Sigmoid colon (tissue), 7 donors: ENCODE results near the gene SERPINA9. TPM values are rescaled to one million over a fixed set of nuclear protein-coding genes. Genes with fewer than 3 reads are reported as not detected.

Experiments used
- DNase-seq: peaks from one replicate; pipeline ENCODE4 v3.0.0-alpha.2; 2019
- H3K27ac ChIP-seq, 4 donors: fragments of 200-600 bp; sonication (generic); one replicate each; pipeline ENCODE4 v1.5.1; 2016 to 2019; ENCODE audit warnings: mild to moderate bottlenecking in 1 of 4
- H3K27me3 ChIP-seq, 3 donors: fragments of 200-600 bp; sonication (generic); one replicate each; pipeline ENCODE4 v1.5.1; 2019; ENCODE audit warnings: mild to moderate bottlenecking in 1 of 3
- H3K36me3 ChIP-seq, 4 donors: fragments of 200-600 bp; sonication (generic); one replicate each; pipeline ENCODE4 v1.5.1; 2016 to 2019
- H3K4me1 ChIP-seq, 4 donors: fragments of 200-600 bp; sonication (generic); one replicate each; pipeline ENCODE4 v1.5.1; 2017 to 2019
- H3K4me3 ChIP-seq, 4 donors: fragments of 200-600 bp; sonication (generic); one replicate each; pipeline ENCODE4 v1.5.1; 2017 to 2019; ENCODE audit warnings: mild to moderate bottlenecking in 2 of 4, moderate library complexity in 1 of 4
- H3K9me3 ChIP-seq, 4 donors: fragments of 200-600 bp in 3 of 4; sonication (generic) in 3 of 4; one replicate each; pipeline versions ENCODE4 v1.5.1 to v1.6.1; 2013 to 2019
- EP300 ChIP-seq, 4 donors: sonication (generic); formaldehyde crosslinking; IDR thresholded peaks; one replicate each; pipeline ENCODE4 v1.6.1; 2017; ENCODE audit warnings: antibody characterized with exemption in 4 of 4
- POLR2A ChIP-seq, 2 donors: fragments of 450-650 bp; IDR thresholded peaks; one replicate each; pipeline ENCODE4 v1.6.1; 2016; ENCODE audit warnings: antibody characterized with exemption in 2 of 2, mild to moderate bottlenecking in 2 of 2, moderate library complexity in 2 of 2
- POLR2AphosphoS5 ChIP-seq, 4 donors: sonication (generic); formaldehyde crosslinking; IDR thresholded peaks; one replicate each; pipeline ENCODE4 v1.6.1; 2017; ENCODE audit warnings: antibody characterized with exemption in 4 of 4
- WGBS, 2 donors: extraction: QIAGEN DNeasy Blood & Tissue Kit; methylation state at CpG; one replicate each; pipeline ENCODE4 v1.1.7; 2013; 5-methylcytosine and 5-hydroxymethylcytosine counted together
- intact Hi-C: fragments of 100-400 bp; cut with DNase I; formaldehyde crosslinking; loops from one replicate; pipeline ENCODE4 v1.15.1; 2023
- polyA plus RNA-seq, 3 donors: library from polyadenylated mRNA; stranded (reverse); fragments of 200-250 nt; gene quantifications; one replicate each; pipeline ENCODE4 v1.2.3, GENCODE V29; 2013
- total RNA-seq, 4 donors: library from RNA; depleted of rRNA; stranded (reverse); fragments of >200 nt; gene quantifications; one replicate each; pipeline ENCODE4 v1.1.0, GENCODE V29; 2016
- TF ChIP-seq, protein P1 (sequence below), 4 experiments: fragments of 450-650 bp in 3 of 4; fragments of 200-600 bp in 1 of 4; IDR thresholded peaks; one replicate each; pipeline ENCODE4 v1.5.1; 2016 to 2019; ENCODE audit warnings: antibody characterized with exemption in 4 of 4, mild to moderate bottlenecking in 3 of 4, moderate library complexity in 2 of 4
- donor health status: healthy with polysubstance abuse.
- donor health status: Bipolar disorder and iron deficiency.
- donor health status: healthy.

The SERPINA9 gene
- total and polyA plus RNA-seq, 7 donors = 0.80 TPM; not detected in 6

DNA sequence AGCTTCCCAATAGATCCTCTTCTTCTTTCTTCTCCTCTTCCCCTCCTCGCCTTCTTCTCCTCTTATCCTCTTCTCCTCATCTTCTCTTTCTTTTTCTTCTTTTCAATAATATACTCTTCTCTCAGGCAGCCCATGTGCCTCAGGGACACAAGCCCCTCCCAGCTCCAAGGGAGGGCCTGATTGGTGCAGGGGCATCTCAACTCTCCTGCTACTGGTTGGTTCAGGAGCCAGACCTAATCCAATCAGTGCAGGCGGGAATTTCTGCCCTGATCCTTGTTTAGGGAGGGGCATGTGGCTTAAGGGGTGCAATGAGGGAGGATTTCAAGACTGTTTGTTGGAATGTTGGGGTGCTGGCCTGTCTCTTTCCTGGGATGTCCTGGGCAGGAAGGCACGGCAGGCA lies 24.3 kb upstream of the SERPINA9 start:
- Histone ChIP-seq H3K4me1 (no peaks in the 10 kb centered on the region), H3K27ac (no peak overlapping the region), H3K9me3 (no peaks in the 10 kb centered on the region), H3K4me3 (no peak overlapping the region), H3K36me3 (no peaks in the 10 kb centered on the region), H3K27me3 (peaks cover 0 to 6% (median 0%) of the 10 kb centered on the region in 3 donors)
- no peak for DNase-seq
- WGBS, 2 donors = 78 to 83% methylated on average over 3 of the region's 3 CpGs
- intact Hi-C loops = no loop called here
- TF ChIP-seq EP300 (IDR thresholded peaks at IDR 0.05) = no peak
- no peak for TF ChIP-seq POLR2A (IDR thresholded peaks at IDR 0.05)
- TF ChIP-seq, protein P1, sequence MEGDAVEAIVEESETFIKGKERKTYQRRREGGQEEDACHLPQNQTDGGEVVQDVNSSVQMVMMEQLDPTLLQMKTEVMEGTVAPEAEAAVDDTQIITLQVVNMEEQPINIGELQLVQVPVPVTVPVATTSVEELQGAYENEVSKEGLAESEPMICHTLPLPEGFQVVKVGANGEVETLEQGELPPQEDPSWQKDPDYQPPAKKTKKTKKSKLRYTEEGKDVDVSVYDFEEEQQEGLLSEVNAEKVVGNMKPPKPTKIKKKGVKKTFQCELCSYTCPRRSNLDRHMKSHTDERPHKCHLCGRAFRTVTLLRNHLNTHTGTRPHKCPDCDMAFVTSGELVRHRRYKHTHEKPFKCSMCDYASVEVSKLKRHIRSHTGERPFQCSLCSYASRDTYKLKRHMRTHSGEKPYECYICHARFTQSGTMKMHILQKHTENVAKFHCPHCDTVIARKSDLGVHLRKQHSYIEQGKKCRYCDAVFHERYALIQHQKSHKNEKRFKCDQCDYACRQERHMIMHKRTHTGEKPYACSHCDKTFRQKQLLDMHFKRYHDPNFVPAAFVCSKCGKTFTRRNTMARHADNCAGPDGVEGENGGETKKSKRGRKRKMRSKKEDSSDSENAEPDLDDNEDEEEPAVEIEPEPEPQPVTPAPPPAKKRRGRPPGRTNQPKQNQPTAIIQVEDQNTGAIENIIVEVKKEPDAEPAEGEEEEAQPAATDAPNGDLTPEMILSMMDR (IDR thresholded peaks at IDR 0.05) = no peak
- no peak for TF ChIP-seq POLR2AphosphoS5 (IDR thresholded peaks at IDR 0.05)

DNA sequence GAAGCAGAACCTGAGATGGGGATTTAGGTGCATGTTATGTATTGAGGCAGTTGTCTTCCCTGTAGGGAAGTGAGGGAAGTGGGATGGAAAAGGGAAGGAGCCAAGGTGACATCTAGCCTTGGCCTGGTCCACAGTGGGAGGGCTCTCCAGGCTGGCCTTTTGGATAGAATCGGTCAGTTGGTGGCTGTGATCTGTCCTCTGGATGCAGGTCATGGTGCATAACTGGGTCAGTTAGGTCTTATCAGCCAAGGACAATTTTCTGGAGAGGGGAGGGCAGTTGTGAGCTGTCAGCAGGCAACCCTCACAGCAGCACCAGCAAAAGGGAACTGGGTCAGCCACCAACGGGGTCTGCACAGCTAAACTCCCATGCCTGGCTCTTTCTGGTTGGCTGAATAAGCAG lies 23.7 kb upstream of the SERPINA9 start:
- WGBS, 2 donors = 68 to 79% methylated on average over 2 of the region's 2 CpGs
- no peak overlapping the region for H3K27ac ChIP-seq
- no peak overlapping the region for H3K4me3 ChIP-seq
- DNase-seq = no peak
- H3K27me3 ChIP-seq = peaks cover 0 to 6% (median 0%) of the 10 kb centered on the region in 3 donors
- TF ChIP-seq EP300 (IDR thresholded peaks at IDR 0.05) = no peak
- TF ChIP-seq, protein P1 (IDR thresholded peaks at IDR 0.05) = no peak
- no peak for TF ChIP-seq POLR2A (IDR thresholded peaks at IDR 0.05)
- no peak for TF ChIP-seq POLR2AphosphoS5 (IDR thresholded peaks at IDR 0.05)
- H3K4me1 ChIP-seq = no peaks in the 10 kb centered on the region
- no peaks in the 10 kb centered on the region for H3K36me3 ChIP-seq
- intact Hi-C loops = no loop called here
- no peaks in the 10 kb centered on the region for H3K9me3 ChIP-seq

DNA sequence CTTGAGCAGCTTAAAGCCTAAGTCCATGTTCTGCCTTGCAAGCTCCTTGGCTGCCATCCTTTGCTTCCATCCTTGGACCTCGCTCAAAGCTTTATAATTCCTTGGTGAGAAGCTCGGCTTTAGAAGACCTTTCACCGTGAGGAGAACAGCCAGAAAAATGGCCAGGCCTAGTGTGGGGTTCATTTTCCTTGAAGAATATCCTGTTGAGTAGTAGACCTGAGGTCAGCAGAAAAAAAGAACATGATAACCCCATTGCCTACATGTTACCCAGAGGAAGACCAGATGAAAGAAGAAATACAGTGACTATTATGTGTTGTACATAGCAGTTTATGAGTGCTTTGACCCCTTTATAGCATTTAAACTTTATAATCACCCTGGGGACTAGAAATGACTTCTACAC lies 22.2 kb upstream of the SERPINA9 start:
- no peaks in the 10 kb centered on the region for H3K4me1 ChIP-seq
- no peak overlapping the region for H3K27ac ChIP-seq
- peaks cover 0 to 6% (median 0%) of the 10 kb centered on the region in 3 donors for H3K27me3 ChIP-seq
- intact Hi-C loops = no loop called here
- H3K9me3 ChIP-seq = no peaks in the 10 kb centered on the region
- TF ChIP-seq POLR2A (IDR thresholded peaks at IDR 0.05) = no peak
- WGBS, 2 donors = 86 to 87% methylated on average over 3 of the region's 3 CpGs
- no peak overlapping the region for H3K4me3 ChIP-seq
- DNase-seq = no peak
- H3K36me3 ChIP-seq = no peaks in the 10 kb centered on the region

DNA sequence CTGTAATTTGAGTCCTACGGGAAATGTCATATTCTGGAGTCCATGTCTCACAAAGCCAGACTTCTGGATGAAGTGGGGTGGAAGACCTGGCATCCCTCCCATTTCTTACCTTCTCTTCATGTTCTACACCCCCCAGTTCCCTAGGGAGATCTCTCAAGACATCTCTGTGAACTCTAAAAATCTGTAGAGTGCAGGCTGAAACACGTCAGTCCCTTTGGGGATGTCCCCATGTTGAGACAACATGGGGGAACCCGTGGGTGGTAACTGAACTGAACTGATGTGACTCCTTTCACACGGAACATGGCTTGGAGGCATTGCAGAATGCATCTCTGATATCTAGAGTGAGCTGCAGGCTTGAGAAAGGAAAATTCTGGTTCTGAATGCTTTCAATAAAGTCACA lies 18.1 kb upstream of the SERPINA9 start:
- WGBS, 2 donors = 63 to 70% methylated on average over 4 of the region's 4 CpGs
- Histone ChIP-seq H3K4me1 (no peaks in the 10 kb centered on the region), H3K9me3 (no peaks in the 10 kb centered on the region), H3K27ac (no peak overlapping the region), H3K4me3 (no peak overlapping the region), H3K36me3 (no peaks in the 10 kb centered on the region), H3K27me3 (no peaks in the 10 kb centered on the region)
- TF ChIP-seq POLR2AphosphoS5 (IDR thresholded peaks at IDR 0.05) = no peak
- no peak for TF ChIP-seq EP300 (IDR thresholded peaks at IDR 0.05)
- TF ChIP-seq, protein P1 (IDR thresholded peaks at IDR 0.05) = no peak
- no peak for TF ChIP-seq POLR2A (IDR thresholded peaks at IDR 0.05)
- intact Hi-C loops = no loop called here
- DNase-seq = no peak

DNA sequence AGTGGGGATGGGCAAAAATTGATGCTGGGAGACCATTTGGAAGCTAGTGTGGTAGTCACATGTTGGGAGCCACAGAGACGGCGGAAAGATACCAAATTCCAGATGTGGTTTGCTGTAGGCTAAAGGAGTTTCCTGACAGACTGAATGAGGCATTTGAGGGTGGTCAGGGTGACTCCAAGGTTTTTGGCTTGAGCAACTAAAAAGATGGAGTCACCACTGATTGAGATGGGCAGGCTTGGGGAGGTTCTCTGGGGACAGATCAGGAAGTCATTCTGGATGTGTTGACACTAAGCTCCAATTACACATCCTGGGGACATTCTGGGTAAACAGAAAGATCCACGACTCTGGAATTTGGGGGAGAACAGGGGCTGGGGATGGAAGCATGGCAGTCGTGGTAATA lies 15.5 kb upstream of the SERPINA9 start:
- no peaks in the 10 kb centered on the region for H3K36me3 ChIP-seq
- H3K9me3 ChIP-seq = no peaks in the 10 kb centered on the region
- WGBS, 2 donors = 53 to 56% methylated on average over 4 of the region's 4 CpGs
- H3K27me3 ChIP-seq = peaks cover 0 to 18% (median 4%) of the 10 kb centered on the region in 3 donors
- H3K4me3 ChIP-seq = no peak overlapping the region
- DNase-seq = no peak
- intact Hi-C loops = no loop called here
- TF ChIP-seq POLR2AphosphoS5 (IDR thresholded peaks at IDR 0.05) = no peak
- TF ChIP-seq EP300 (IDR thresholded peaks at IDR 0.05) = no peak
- TF ChIP-seq, protein P1 (IDR thresholded peaks at IDR 0.05) = no peak
- no peak for TF ChIP-seq POLR2A (IDR thresholded peaks at IDR 0.05)
- H3K4me1 ChIP-seq = peaks cover 0 to 2% (median 2%) of the 10 kb centered on the region in 4 donors
- H3K27ac ChIP-seq = no peak overlapping the region
